Suprapubic skin (tissue), 4 donors: ENCODE data around the gene AHNAK. TPM values are rescaled to one million over a fixed set of nuclear protein-coding genes. Genes with fewer than 3 reads are reported as not detected.

ENCODE experiments used
- DNase-seq, 2 donors: peaks; one replicate each; pipeline ENCODE4 v3.0.0-alpha.2; 2019; ENCODE audit warnings: low spot score in 2 of 2
- H3K27ac ChIP-seq: fragments of 200-600 bp; sonication (generic); one replicate; pipeline ENCODE4 v1.5.1; 2019
- H3K27me3 ChIP-seq: fragments of 200-600 bp; sonication (generic); one replicate; pipeline ENCODE4 v1.5.1; 2019
- H3K36me3 ChIP-seq: fragments of 200-600 bp; sonication (generic); one replicate; pipeline ENCODE4 v1.5.1; 2019
- H3K4me1 ChIP-seq: fragments of 200-600 bp; sonication (generic); one replicate; pipeline ENCODE4 v1.5.1; 2019
- H3K4me3 ChIP-seq: fragments of 200-600 bp; sonication (generic); one replicate; pipeline ENCODE4 v1.5.1; 2019; ENCODE audit warnings: mild to moderate bottlenecking
- H3K9me3 ChIP-seq: fragments of 200-600 bp; sonication (generic); one replicate; pipeline ENCODE4 v1.5.1; 2019
- EP300 ChIP-seq: sonication (generic); formaldehyde crosslinking; IDR thresholded peaks from one replicate; pipeline ENCODE4 v1.6.1; 2017; ENCODE audit warnings: antibody characterized with exemption
- POLR2A ChIP-seq, 2 donors: fragments of 450-650 bp; IDR thresholded peaks; one replicate each; pipeline ENCODE4 v1.6.1; 2017; ENCODE audit warnings: antibody characterized with exemption in 2 of 2, mild to moderate bottlenecking in 2 of 2, moderate library complexity in 2 of 2
- POLR2AphosphoS5 ChIP-seq, 3 donors: sonication (generic); formaldehyde crosslinking; IDR thresholded peaks; one replicate each; pipeline ENCODE4 v1.6.1; 2017; ENCODE audit warnings: antibody characterized with exemption in 3 of 3
- WGBS: methylation state at CpG from one replicate; pipeline ENCODE4 v1.1.5; 2018; 5-methylcytosine and 5-hydroxymethylcytosine counted together
- total RNA-seq, 4 donors: library from RNA; depleted of rRNA; stranded (reverse); fragments of >200 nt; gene quantifications; one replicate each; pipeline ENCODE4 v1.1.0, GENCODE V29; 2016
- TF ChIP-seq, protein P1 (sequence below), 2 donors: fragments of 200-600 bp in 1 of 2; fragments of 450-650 bp in 1 of 2; sonication (generic) in 1 of 2; IDR thresholded peaks; one replicate each; pipeline ENCODE4 v1.5.1; 2016 to 2019; ENCODE audit warnings: antibody characterized with exemption in 2 of 2, mild to moderate bottlenecking in 1 of 2, moderate library complexity in 1 of 2

AHNAK gene
- total RNA-seq, 4 donors from 2014 or later: 1,174 to 1,475 (median 1,322) TPM

DNA sequence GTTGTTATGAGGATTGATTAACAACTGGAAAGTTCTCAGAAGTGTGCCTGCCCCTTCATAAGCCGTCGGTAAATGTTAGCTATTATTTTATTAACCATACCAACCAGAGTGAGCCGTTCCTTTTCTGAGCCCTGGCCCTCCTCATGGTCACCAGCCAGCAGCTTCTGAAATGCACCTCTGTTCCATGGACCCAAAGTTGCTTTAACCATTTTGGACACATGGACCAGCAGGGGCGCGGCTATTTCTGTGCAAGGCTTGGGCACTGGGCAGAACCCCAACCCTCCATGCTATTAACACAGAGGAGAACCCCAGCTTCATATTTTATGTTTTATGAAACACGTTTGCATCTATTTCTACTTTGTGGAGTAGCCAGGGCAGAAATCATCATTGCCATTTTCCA is 146.3 kb downstream of the AHNAK start:
- 53% methylated on average over 6 of the region's 6 CpGs for WGBS
- Histone ChIP-seq H3K4me1 (peaks cover 84% of the 10 kb centered on the region), H3K4me3 (no peak overlapping the region), H3K36me3 (no peaks in the 10 kb centered on the region), H3K27me3 (no peaks in the 10 kb centered on the region), H3K9me3 (no peaks in the 10 kb centered on the region), H3K27ac (peak overlapping the region; percentile 83)
- DNase-seq: peak in 1 of 2 donors; percentile 66
- TF ChIP-seq, protein P1, sequence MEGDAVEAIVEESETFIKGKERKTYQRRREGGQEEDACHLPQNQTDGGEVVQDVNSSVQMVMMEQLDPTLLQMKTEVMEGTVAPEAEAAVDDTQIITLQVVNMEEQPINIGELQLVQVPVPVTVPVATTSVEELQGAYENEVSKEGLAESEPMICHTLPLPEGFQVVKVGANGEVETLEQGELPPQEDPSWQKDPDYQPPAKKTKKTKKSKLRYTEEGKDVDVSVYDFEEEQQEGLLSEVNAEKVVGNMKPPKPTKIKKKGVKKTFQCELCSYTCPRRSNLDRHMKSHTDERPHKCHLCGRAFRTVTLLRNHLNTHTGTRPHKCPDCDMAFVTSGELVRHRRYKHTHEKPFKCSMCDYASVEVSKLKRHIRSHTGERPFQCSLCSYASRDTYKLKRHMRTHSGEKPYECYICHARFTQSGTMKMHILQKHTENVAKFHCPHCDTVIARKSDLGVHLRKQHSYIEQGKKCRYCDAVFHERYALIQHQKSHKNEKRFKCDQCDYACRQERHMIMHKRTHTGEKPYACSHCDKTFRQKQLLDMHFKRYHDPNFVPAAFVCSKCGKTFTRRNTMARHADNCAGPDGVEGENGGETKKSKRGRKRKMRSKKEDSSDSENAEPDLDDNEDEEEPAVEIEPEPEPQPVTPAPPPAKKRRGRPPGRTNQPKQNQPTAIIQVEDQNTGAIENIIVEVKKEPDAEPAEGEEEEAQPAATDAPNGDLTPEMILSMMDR (IDR thresholded peaks at IDR 0.05): no peak
- TF ChIP-seq POLR2A (IDR thresholded peaks at IDR 0.05) (no peak), EP300 (no peak)

DNA sequence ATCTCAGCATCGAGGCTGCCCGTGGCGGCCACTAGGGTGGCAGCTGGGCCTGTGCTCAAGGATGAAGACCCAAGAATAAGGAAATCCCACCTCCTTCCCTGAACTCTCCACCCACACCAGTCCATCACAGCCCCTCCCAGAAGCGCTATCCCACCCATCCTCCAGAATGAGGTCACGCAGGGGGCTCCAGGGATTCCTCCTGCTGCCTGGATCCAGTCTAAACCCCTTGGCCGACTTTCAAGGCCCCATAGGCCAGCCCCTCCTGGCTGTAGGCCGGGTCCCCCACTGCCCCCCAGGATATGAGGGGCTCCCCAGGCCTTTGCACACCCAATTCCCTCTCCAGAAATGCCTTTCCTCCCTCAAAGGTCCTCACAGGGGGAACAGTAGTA is 146.7 kb downstream of the AHNAK start:
- H3K36me3 ChIP-seq: no peaks in the 10 kb centered on the region
- TF ChIP-seq, protein P1 (IDR thresholded peaks at IDR 0.05): no peak
- TF ChIP-seq EP300 (no peak), POLR2AphosphoS5 (IDR thresholded peaks at IDR 0.05) (no peak), POLR2A (IDR thresholded peaks at IDR 0.05) (no peak)
- no peak overlapping the region for H3K4me3 ChIP-seq
- peak in 1 of 2 donors; percentile 71 for DNase-seq
- H3K27me3 ChIP-seq: no peaks in the 10 kb centered on the region
- H3K27ac ChIP-seq: peak overlapping the region; percentile 83
- H3K4me1 ChIP-seq: peaks cover 88% of the 10 kb centered on the region
- WGBS: 53% methylated on average over 4 of the region's 7 CpGs
- H3K9me3 ChIP-seq: no peaks in the 10 kb centered on the region

DNA sequence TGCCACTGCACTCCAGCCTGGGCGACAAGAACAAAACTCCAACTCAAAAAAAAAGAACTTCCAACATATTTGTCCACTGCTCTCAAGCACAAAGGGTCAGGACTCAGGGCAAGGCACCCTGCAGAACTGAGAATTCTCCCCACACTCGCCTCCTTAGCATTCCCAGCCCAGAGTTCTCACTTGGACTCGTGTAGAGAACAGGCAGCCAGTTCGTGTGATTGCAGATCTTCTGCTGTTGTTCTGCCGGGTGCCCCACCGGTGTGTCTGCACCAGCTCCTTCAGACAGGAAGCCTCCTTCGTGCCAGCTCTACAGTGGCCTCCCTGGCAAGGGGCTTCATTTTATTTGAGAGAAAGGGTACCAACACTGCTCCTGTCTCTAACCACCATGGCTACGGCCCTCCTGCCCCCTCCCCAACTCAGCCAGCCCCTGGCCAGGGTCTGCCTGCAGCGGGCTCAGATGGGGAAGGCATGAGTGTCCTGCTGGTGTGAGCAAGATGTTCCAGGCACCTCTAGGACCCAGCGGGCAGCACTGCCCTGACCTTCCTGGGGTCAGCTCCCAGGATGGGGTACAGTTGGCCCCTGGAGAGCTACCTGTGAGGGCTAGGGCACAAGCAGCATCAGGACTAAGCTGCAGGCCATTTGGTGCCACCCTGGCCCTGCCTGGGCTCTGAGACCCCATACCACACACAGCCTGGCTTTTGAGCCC is 147.3 kb downstream of the AHNAK start:
- Histone ChIP-seq H3K4me1 (peaks cover 93% of the 10 kb centered on the region), H3K36me3 (no peaks in the 10 kb centered on the region), H3K27ac (peak overlapping the region; percentile 83), H3K9me3 (no peaks in the 10 kb centered on the region), H3K4me3 (no peak overlapping the region), H3K27me3 (no peaks in the 10 kb centered on the region)
- no peak for TF ChIP-seq POLR2AphosphoS5 (IDR thresholded peaks at IDR 0.05)
- DNase-seq: peak in 1 of 2 donors; percentile 53
- WGBS: 43% methylated on average over 7 of the region's 10 CpGs

DNA sequence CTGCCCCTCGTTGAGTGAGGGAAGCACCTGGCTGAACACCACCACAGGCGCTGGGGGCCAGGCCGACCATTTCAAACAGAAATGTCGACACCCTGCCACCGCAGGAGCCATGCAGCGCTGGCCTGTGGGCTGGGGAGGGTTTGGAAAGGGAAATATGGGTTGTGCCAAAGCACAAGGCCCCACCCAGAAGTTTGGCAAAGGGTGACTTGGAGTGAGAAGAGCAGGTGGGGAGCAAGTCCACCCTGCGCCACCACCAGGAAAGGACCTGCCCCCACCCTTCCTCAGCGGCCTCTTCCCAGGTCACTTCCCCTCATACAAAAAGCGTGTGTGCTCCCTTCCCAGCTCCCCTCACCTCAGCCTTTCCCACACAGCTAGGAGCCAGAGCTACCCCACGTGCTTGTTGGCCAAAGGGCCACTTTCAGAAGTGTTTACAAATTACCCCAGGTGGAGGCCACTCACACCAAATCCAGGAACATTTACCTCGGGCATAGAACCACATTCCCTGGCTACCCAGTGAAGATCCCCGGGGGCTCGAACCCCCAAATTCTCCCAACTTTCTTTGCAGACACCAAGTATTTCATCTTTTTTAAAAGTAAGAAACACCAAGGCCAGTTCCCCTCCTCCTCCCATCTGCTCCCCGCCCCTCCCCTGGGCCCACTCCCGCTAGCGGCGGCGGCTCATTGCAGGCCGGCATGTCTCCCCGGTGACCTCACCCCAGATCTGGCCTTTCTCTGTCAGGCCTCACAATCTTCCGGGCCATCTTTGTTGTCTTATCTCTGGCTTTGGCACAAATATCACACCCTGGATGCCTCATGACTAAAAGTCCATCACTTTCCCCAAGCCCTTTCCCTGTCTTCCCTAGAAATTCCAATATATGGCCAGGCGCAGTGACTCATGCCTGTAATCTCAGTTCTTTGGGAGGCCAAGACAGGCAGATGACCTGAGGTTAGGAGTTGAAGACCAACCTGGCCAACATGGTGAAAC is 148.3 kb downstream of the AHNAK start:
- H3K36me3 ChIP-seq: no peaks in the 10 kb centered on the region
- no peak overlapping the region for H3K4me3 ChIP-seq
- WGBS: 39% methylated on average over 22 of the region's 22 CpGs
- peak in 1 of 2 donors; percentile 76 for DNase-seq
- H3K4me1 ChIP-seq: peaks cover 92% of the 10 kb centered on the region
- H3K27me3 ChIP-seq: no peaks in the 10 kb centered on the region
- no peaks in the 10 kb centered on the region for H3K9me3 ChIP-seq
- peak overlapping the region; percentile 83 for H3K27ac ChIP-seq
- no peak for TF ChIP-seq POLR2A (IDR thresholded peaks at IDR 0.05)
- no peak for TF ChIP-seq EP300
- TF ChIP-seq POLR2AphosphoS5 (IDR thresholded peaks at IDR 0.05): no peak
- TF ChIP-seq, protein P1 (IDR thresholded peaks at IDR 0.05): no peak

DNA sequence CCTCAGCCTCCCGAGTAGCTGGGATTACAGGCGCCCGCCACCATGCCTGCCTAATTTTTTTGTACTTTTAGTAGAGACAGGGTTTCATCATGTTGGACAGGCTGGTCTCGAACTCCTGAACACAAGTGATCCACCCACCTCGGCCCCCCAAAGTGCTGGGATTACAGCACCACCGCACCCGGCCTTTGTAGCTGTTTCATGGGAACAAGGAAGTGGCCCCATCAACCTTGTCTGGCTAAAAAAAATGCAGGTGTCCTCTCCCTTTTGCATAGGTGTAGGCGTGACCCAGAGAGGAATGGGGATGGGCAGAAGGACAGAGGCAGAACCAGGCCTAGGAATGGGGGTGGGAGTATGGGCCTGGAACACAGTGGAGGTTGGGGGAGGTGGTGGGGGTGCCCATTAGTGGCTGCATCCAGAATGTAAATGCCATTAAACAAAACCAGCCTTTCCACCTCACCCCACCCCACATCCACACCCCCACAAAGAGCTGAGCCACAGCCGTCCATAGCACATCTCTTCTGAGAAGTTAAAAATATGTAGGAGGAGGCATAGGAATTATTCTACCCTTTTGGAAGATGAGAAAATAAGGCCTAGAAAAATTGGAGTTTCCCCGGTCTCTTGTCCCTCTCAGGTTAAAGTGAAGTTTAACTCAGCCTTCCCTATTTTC is 150.6 kb downstream of the AHNAK start:
- Histone ChIP-seq H3K4me1 (peaks cover 73% of the 10 kb centered on the region), H3K27ac (peak overlapping the region; percentile 58), H3K27me3 (no peaks in the 10 kb centered on the region), H3K36me3 (no peaks in the 10 kb centered on the region), H3K4me3 (no peak overlapping the region), H3K9me3 (no peaks in the 10 kb centered on the region)
- 87% methylated on average over 10 of the region's 10 CpGs for WGBS
- no peak for TF ChIP-seq POLR2AphosphoS5 (IDR thresholded peaks at IDR 0.05)
- no peak for TF ChIP-seq POLR2A (IDR thresholded peaks at IDR 0.05)
- no peak for TF ChIP-seq EP300
- TF ChIP-seq, protein P1 (IDR thresholded peaks at IDR 0.05): no peak
- peak in 1 of 2 donors; percentile 58 for DNase-seq
